Vagina (tissue), 2 donors: ENCODE data around the gene PAPSS2.

ENCODE experiments used
- POLR2AphosphoS5 ChIP-seq, 2 donors: sonication (generic); formaldehyde crosslinking; IDR thresholded peaks; one replicate each; pipeline ENCODE4 v1.9.0; 2017; ENCODE audit warnings: antibody characterized with exemption in 2 of 2, mild to moderate bottlenecking in 2 of 2, low read depth in 1 of 2; ENCODE audit not compliant: insufficient read depth in 1 of 2
- TF ChIP-seq, protein P1 (sequence below), 3 experiments: fragments of 450-650 bp in 2 of 3; fragments of 200-600 bp in 1 of 3; sonication (generic) in 1 of 3; IDR thresholded peaks; one replicate each; pipeline ENCODE4 v1.5.1; 2017 to 2019; ENCODE audit warnings: antibody characterized with exemption in 3 of 3, mild to moderate bottlenecking in 2 of 3, moderate library complexity in 2 of 3

DNA sequence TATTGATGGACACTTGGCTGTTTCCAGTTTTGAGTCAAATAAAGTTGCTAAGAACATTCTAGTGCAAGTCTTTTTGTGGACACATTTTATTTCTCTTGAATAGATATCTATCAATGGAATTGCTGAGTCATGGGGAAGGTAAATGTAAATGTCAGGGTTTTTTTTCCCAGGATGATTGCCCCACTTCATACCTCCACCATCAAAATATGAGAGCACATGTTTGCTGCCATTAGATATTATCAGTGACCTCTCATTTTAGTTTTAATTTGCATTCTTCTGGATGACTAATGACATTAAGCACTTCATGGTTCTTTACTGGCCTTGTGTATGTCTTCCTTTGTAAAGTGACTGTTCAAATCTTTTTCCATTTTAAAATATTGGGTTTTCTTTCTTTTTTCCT, 45.7 kb downstream of the PAPSS2 start:
- TF ChIP-seq, protein P1, sequence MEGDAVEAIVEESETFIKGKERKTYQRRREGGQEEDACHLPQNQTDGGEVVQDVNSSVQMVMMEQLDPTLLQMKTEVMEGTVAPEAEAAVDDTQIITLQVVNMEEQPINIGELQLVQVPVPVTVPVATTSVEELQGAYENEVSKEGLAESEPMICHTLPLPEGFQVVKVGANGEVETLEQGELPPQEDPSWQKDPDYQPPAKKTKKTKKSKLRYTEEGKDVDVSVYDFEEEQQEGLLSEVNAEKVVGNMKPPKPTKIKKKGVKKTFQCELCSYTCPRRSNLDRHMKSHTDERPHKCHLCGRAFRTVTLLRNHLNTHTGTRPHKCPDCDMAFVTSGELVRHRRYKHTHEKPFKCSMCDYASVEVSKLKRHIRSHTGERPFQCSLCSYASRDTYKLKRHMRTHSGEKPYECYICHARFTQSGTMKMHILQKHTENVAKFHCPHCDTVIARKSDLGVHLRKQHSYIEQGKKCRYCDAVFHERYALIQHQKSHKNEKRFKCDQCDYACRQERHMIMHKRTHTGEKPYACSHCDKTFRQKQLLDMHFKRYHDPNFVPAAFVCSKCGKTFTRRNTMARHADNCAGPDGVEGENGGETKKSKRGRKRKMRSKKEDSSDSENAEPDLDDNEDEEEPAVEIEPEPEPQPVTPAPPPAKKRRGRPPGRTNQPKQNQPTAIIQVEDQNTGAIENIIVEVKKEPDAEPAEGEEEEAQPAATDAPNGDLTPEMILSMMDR (IDR thresholded peaks at IDR 0.05): no peak
- TF ChIP-seq POLR2AphosphoS5 (IDR thresholded peaks at IDR 0.05; ENCODE audit: insufficient read depth in 1 of 2, low read depth in 1 of 2): no peak
